Activated CD4-positive, alpha-beta T cell treated with anti-CD3 and anti-CD28 coated beads for 36 hours (primary cell): ENCODE results near the gene AOAH. TPM values are rescaled to one million over a fixed set of nuclear protein-coding genes. Genes with fewer than 3 reads are reported as not detected.
"Not testable (repeated sequence)": the region's sequence is repeated elsewhere in the genome, so short reads cannot be mapped to it uniquely, and the experiment has no call there.

Experiments
- ATAC-seq: fragments of 200-7000 bp; cut with Tn5 transposase; one replicate; pipeline ENCODE4 v1.10.0; 2021; ENCODE audit warnings: mild to moderate bottlenecking, moderate library complexity
- CTCF ChIA-PET: fragments of 350-600 bp; sonication (Branson Sonifier 250); formaldehyde crosslinking; loops from one replicate; lab custom pipeline; 2021; ENCODE audit warnings: antibody characterized with exemption; lab: Charles Lee
- POLR2A ChIA-PET: fragments of 350-600 bp; sonication (Branson Sonifier 250); formaldehyde crosslinking; loops from one replicate; lab custom pipeline; 2021; ENCODE audit warnings: antibody characterized with exemption, inconsistent platforms; lab: Charles Lee
- DNase-seq: peaks from one replicate; pipeline ENCODE4 v3.0.0-alpha.2; 2020
- H3K27ac Mint-ChIP-seq: one replicate; pipeline ENCODE4 v1.8.0; 2021; ENCODE audit warnings: mixed read lengths
- H3K27me3 Mint-ChIP-seq: one replicate; pipeline ENCODE4 v1.8.0; 2021; ENCODE audit warnings: mixed read lengths
- H3K36me3 Mint-ChIP-seq: one replicate; pipeline ENCODE4 v1.8.0; 2021; ENCODE audit warnings: low read depth, mixed read lengths
- H3K4me1 Mint-ChIP-seq: one replicate; pipeline ENCODE4 v1.8.0; 2021; ENCODE audit warnings: mixed read lengths
- H3K4me3 Mint-ChIP-seq: one replicate; pipeline ENCODE4 v1.8.0; 2021; ENCODE audit warnings: mild to moderate bottlenecking, moderate library complexity, mixed read lengths
- H3K9me3 Mint-ChIP-seq: one replicate; pipeline ENCODE4 v1.8.0; 2021; ENCODE audit warnings: low read depth, mixed read lengths
- intact Hi-C, 2 experiments: fragments of 100-400 bp; cut with DNase I in 1 of 2; cut with micrococcal nuclease in 1 of 2; formaldehyde crosslinking; loops; one replicate each; pipeline versions ENCODE4 v1.14.2 to v1.15.1; 2022 to 2024; cut with DNase I, micrococcal nuclease
- total RNA-seq, 2 experiments: library from RNA; stranded (reverse); gene quantifications; one replicate each; pipeline ENCODE4 v1.2.3, GENCODE V29; 2021

The AOAH gene
- total RNA-seq, 2 experiments from 2014 or later: 9.2 to 10.0 TPM

GRCh38 chr7:36472141-36472729 lies 252.1 kb downstream of the AOAH start:
- DNase-seq (no peak), ATAC-seq (no peak)
- Mint-ChIP-seq H3K27ac (no peak overlapping the region), H3K4me1 (peaks cover 14% of the 10 kb centered on the region), H3K27me3 (no peaks in the 10 kb centered on the region), H3K4me3 (no peak overlapping the region), H3K36me3 (no peaks in the 10 kb centered on the region), H3K9me3 (no peaks in the 10 kb centered on the region)
- intact Hi-C loops: loop anchor here (5.0 kb wide), 2 partner anchors 625 to 710 kb away; no protein-coding TSS in a partner anchor
- ChIA-PET CTCF (no interaction called here), POLR2A (no interaction called here)

DNA sequence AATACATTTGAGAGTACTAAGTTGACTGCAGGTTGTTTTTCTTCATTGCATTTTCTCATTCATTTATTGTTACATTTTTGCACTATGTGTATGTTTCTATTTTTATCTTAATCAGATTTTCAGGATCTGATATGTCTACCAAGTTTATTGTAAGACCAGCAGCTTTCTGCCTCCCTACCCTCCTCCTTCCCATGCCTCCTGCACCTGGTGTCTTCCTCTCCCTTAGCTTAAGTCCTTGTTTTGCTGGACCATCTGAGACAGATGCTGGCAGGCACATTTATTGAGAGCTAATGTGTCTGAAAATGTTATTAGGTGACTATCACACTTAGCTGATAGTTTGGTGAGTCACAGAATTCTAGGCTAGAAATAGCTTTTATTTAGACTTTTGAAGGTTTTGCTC lies 255.1 kb downstream of the AOAH start:
- H3K27ac Mint-ChIP-seq: no peak overlapping the region
- H3K36me3 Mint-ChIP-seq: no peaks in the 10 kb centered on the region
- no peak overlapping the region for H3K4me3 Mint-ChIP-seq
- POLR2A ChIA-PET: no interaction called here
- peaks cover 2% of the 10 kb centered on the region for H3K27me3 Mint-ChIP-seq
- DNase-seq (no peak), ATAC-seq (no peak)
- CTCF ChIA-PET: interaction anchor here (1.1 kb wide), 1 partner anchor 714 kb away, joined by 3 read pairs; no protein-coding TSS in a partner anchor
- no peaks in the 10 kb centered on the region for H3K9me3 Mint-ChIP-seq
- intact Hi-C loops: no loop called here
- H3K4me1 Mint-ChIP-seq: peaks cover 4% of the 10 kb centered on the region

- ATAC-seq: no peak
Measured at GRCh38 chr7:36468370-36469101, 255.8 kb downstream of the AOAH start.

GRCh38 chr7:36466001-36466400 lies 258.3 kb downstream of the AOAH start:
- H3K4me3 Mint-ChIP-seq, H3K27me3 Mint-ChIP-seq, POLR2A ChIA-PET, H3K27ac Mint-ChIP-seq, ATAC-seq, H3K36me3 Mint-ChIP-seq, DNase-seq, H3K4me1 Mint-ChIP-seq, intact Hi-C loops, H3K9me3 Mint-ChIP-seq: not testable (repeated sequence)
- CTCF ChIA-PET: interaction anchor here (0.6 kb wide), 1 partner anchor 161 kb away, joined by 3 read pairs; no protein-coding TSS in a partner anchor

More at GRCh38 chr7:36468370-36469101, 255.8 kb downstream of the AOAH start:
- Mint-ChIP-seq H3K27me3 (peaks cover 2% of the 10 kb centered on the region), H3K9me3 (no peaks in the 10 kb centered on the region), H3K27ac (no peak overlapping the region), H3K36me3 (no peaks in the 10 kb centered on the region), H3K4me1 (no peaks in the 10 kb centered on the region), H3K4me3 (no peak overlapping the region)
- DNase-seq: no peak
- ChIA-PET POLR2A (no interaction called here), CTCF (no interaction called here)
- intact Hi-C loops: no loop called here

- H3K4me1 Mint-ChIP-seq: no peaks in the 10 kb centered on the region
- CTCF ChIA-PET: interaction anchor here (1.0 to 1.6 kb wide), 2 partner anchors 11 to 24 kb away, joined by 3 to 9 read pairs; no protein-coding TSS in a partner anchor
- H3K4me3 Mint-ChIP-seq: no peak overlapping the region
- H3K27ac Mint-ChIP-seq: no peak overlapping the region
- no peak for DNase-seq
- peaks cover 2% of the 10 kb centered on the region for H3K27me3 Mint-ChIP-seq
- POLR2A ChIA-PET: no interaction called here
- ATAC-seq: no peak
- H3K9me3 Mint-ChIP-seq: no peaks in the 10 kb centered on the region
- intact Hi-C loops: no loop called here
- H3K36me3 Mint-ChIP-seq: no peaks in the 10 kb centered on the region
Measured at GRCh38 chr7:36464271-36464670, 260.0 kb downstream of the AOAH start.
